ENCODE measurements around the gene DYSF.

DYSF gene

GRCh38 chr2:71682341-71682740 lies 229.0 kb downstream of the DYSF start:
- no peak for DNase-seq

- no peak for DNase-seq
Observed at GRCh38 chr2:71683070-71683469, 229.7 kb downstream of the DYSF start.

GRCh38 chr2:71683666-71684065 lies 230.3 kb downstream of the DYSF start:
- no peak for DNase-seq

- no peak for DNase-seq
Observed at GRCh38 chr2:71684226-71685072, 231.1 kb downstream of the DYSF start.

- no peak for DNase-seq
Observed at GRCh38 chr2:71685073-71685848, 231.9 kb downstream of the DYSF start.

GRCh38 chr2:71685941-71686611 lies 232.7 kb downstream of the DYSF start:
- DNase-seq: no peak

- no peak for DNase-seq
Observed at GRCh38 chr2:71686781-71687180, 233.4 kb downstream of the DYSF start.

- DNase-seq: no peak
Observed at GRCh38 chr2:71687412-71687811, 234.1 kb downstream of the DYSF start.

- DNase-seq: no peak
Observed at GRCh38 chr2:71688530-71688929, 235.2 kb downstream of the DYSF start.

- no peak for DNase-seq
Observed at GRCh38 chr2:71689393-71689792, 236.0 kb downstream of the DYSF start.

- DNase-seq: no peak
Observed at GRCh38 chr2:71689968-71690834, 236.8 kb downstream of the DYSF start.

- DNase-seq: no peak
Observed at GRCh38 chr2:71690876-71691475, 237.6 kb downstream of the DYSF start.

- no peak for DNase-seq
Observed at GRCh38 chr2:71691747-71692441, 238.5 kb downstream of the DYSF start.

- DNase-seq: no peak
Observed at GRCh38 chr2:71692621-71693277, 239.4 kb downstream of the DYSF start.

- no peak for DNase-seq
Observed at GRCh38 chr2:71693286-71694270, 240.2 kb downstream of the DYSF start.

- DNase-seq: no peak
Observed at GRCh38 chr2:71694501-71695234, 241.3 kb downstream of the DYSF start.

GRCh38 chr2:71695235-71696120 lies 242.1 kb downstream of the DYSF start:
- DNase-seq: no peak

- no peak for DNase-seq
Observed at GRCh38 chr2:71696381-71696780, 243.0 kb downstream of the DYSF start.
